Right lobe of liver (tissue), 6 donors: ENCODE results near the gene SPPL3. TPM values are rescaled to one million over a fixed set of nuclear protein-coding genes. Genes with fewer than 3 reads are reported as not detected.

Source experiments
- ATAC-seq, 4 donors: fragments of 200-7000 bp; cut with Tn5 transposase; one replicate each; pipeline ENCODE4 v1.9.1; 2020; ENCODE audit warnings: mild to moderate bottlenecking in 4 of 4, moderate library complexity in 4 of 4
- DNase-seq, 3 donors: peaks; one replicate each; pipeline ENCODE4 v3.0.0-alpha.2; 2020
- H3K27ac ChIP-seq, 3 donors: fragments of 200-600 bp; one replicate each; pipeline ENCODE4 v1.8.0; 2022
- H3K27me3 ChIP-seq, 2 donors: fragments of 200-600 bp; one replicate each; pipeline ENCODE4 v1.8.0; 2022
- H3K36me3 ChIP-seq, 4 donors: fragments of 200-600 bp; sonication (generic) in 1 of 4; one replicate each; pipeline versions ENCODE4 v1.5.1 to v1.8.0; 2017 to 2022; ENCODE audit warnings: control low read depth in 1 of 4
- H3K4me1 ChIP-seq, 4 donors: fragments of 200-600 bp; sonication (generic) in 1 of 4; one replicate each; pipeline versions ENCODE4 v1.5.1 to v1.8.0; 2017 to 2022; ENCODE audit warnings: control low read depth in 1 of 4
- H3K4me3 ChIP-seq, 3 donors: fragments of 200-600 bp; one replicate each; pipeline ENCODE4 v1.8.0; 2022
- H3K9me3 ChIP-seq, 4 donors: fragments of 200-600 bp; sonication (generic) in 1 of 4; one replicate each; pipeline versions ENCODE4 v1.5.1 to v1.8.0; 2017 to 2022; ENCODE audit warnings: control low read depth in 1 of 4
- POLR2A ChIP-seq: fragments of 450-650 bp; IDR thresholded peaks from one replicate; pipeline ENCODE4 v1.6.1; 2017; ENCODE audit warnings: antibody characterized with exemption, mild to moderate bottlenecking
- WGBS: methylation state at CpG from one replicate; pipeline ENCODE4 v1.1.6; 2018; ENCODE audit warnings: low coverage, low lambda C conversion rate; ENCODE audit not compliant: insufficient coverage; ENCODE audit errors: missing lambda C conversion rate; 5-methylcytosine and 5-hydroxymethylcytosine counted together
- intact Hi-C, 2 donors: fragments of 100-400 bp; cut with DNase I; formaldehyde crosslinking; loops; one replicate each; pipeline versions ENCODE4 v1.11.2 to v1.14.1; 2022
- total RNA-seq, 6 experiments: library from RNA; depleted of rRNA in 2 of 6; stranded (reverse); fragments of >200 nt in 2 of 6; fragmentation: NEBNext Ultra II Directional in 3 of 6; extraction: Animal tissue kit (Norgen Biotek cat#: 25700) in 3 of 6; gene quantifications; one replicate each; pipeline versions ENCODE4 v1.1.0 to v1.2.4, GENCODE V29; 2016 to 2023
- TF ChIP-seq, protein P1 (sequence below), 4 donors: fragments of 200-600 bp in 3 of 4; fragments of 450-650 bp in 1 of 4; IDR thresholded peaks; one replicate each; pipeline versions ENCODE4 v1.5.1 to v1.8.0; 2016 to 2022; ENCODE audit warnings: antibody characterized with exemption in 4 of 4, mild to moderate bottlenecking in 2 of 4
- donor health status: DM: no; HTN: yes; CAD: no.
- donor health status: DM: no; HTN: no; CAD: no.
- donor health status: DM: no; HTN: no; CAD: no.
- donor health status: DM: no; HTN: yes; CAD: no.
- donor health status: DM: no; HTN: yes; CAD: no.

The SPPL3 gene
- total RNA-seq, 6 experiments from 2014 or later: 10.7 to 26.6 (median 16.9) TPM

DNA sequence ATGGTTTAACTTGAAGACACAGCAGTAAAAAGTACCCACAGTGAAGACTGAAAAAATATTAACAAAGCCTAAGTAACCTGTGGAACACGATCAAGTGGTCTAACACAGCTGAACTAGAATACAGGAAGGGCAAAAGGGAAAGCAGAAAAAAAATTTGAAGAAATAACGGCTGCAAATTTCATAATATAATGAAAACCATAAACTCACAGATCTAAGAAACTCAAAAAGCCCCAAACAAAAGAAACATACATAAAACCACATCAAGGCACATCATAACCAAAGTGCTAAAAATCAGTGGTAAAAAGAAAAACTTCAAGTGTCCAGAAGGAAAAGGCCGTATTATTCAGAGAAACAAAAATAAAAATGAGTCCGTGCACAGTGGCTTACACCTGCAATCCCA lies 30.9 kb downstream of the SPPL3 start:
- intact Hi-C loops: no loop called here
- Histone ChIP-seq H3K4me1 (peaks cover 0 to 4% (median 0%) of the 10 kb centered on the region in 4 donors), H3K27me3 (no peaks in the 10 kb centered on the region), H3K36me3 (no peaks in the 10 kb centered on the region), H3K27ac (no peak overlapping the region), H3K4me3 (no peak overlapping the region), H3K9me3 (no peaks in the 10 kb centered on the region)
- WGBS: 63% methylated on average over 4 of the region's 4 CpGs
- no peak for TF ChIP-seq POLR2A
- TF ChIP-seq, protein P1, sequence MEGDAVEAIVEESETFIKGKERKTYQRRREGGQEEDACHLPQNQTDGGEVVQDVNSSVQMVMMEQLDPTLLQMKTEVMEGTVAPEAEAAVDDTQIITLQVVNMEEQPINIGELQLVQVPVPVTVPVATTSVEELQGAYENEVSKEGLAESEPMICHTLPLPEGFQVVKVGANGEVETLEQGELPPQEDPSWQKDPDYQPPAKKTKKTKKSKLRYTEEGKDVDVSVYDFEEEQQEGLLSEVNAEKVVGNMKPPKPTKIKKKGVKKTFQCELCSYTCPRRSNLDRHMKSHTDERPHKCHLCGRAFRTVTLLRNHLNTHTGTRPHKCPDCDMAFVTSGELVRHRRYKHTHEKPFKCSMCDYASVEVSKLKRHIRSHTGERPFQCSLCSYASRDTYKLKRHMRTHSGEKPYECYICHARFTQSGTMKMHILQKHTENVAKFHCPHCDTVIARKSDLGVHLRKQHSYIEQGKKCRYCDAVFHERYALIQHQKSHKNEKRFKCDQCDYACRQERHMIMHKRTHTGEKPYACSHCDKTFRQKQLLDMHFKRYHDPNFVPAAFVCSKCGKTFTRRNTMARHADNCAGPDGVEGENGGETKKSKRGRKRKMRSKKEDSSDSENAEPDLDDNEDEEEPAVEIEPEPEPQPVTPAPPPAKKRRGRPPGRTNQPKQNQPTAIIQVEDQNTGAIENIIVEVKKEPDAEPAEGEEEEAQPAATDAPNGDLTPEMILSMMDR (IDR thresholded peaks at IDR 0.05): no peak
- no peak for ATAC-seq
- DNase-seq: no peak

- peaks cover 0 to 4% (median 0%) of the 10 kb centered on the region in 4 donors for H3K4me1 ChIP-seq
- H3K27me3 ChIP-seq: no peaks in the 10 kb centered on the region
- no peak overlapping the region for H3K27ac ChIP-seq
- ATAC-seq (no peak), DNase-seq (no peak)
- no peaks in the 10 kb centered on the region for H3K36me3 ChIP-seq
- 58% methylated on average over 5 of the region's 5 CpGs for WGBS
- H3K9me3 ChIP-seq: no peaks in the 10 kb centered on the region
- intact Hi-C loops: no loop called here
- TF ChIP-seq, protein P1 (IDR thresholded peaks at IDR 0.05): no peak
- no peak for TF ChIP-seq POLR2A
- H3K4me3 ChIP-seq: no peak overlapping the region
These were observed 31.7 kb downstream of the SPPL3 start for GRCh38 chr12:120872487-120872886.

GRCh38 chr12:120870415-120870814 lies 33.7 kb downstream of the SPPL3 start:
- Histone ChIP-seq H3K27me3 (no peaks in the 10 kb centered on the region), H3K27ac (no peak overlapping the region), H3K4me1 (peaks cover 0 to 12% (median 0%) of the 10 kb centered on the region in 4 donors), H3K9me3 (no peaks in the 10 kb centered on the region), H3K4me3 (no peak overlapping the region), H3K36me3 (no peaks in the 10 kb centered on the region)
- no peak for TF ChIP-seq POLR2A
- TF ChIP-seq, protein P1 (IDR thresholded peaks at IDR 0.05): no peak
- no peak for ATAC-seq
- DNase-seq: no peak
- intact Hi-C loops: no loop called here
- WGBS: 100% methylated on average over 1 of the region's 1 CpG

DNA sequence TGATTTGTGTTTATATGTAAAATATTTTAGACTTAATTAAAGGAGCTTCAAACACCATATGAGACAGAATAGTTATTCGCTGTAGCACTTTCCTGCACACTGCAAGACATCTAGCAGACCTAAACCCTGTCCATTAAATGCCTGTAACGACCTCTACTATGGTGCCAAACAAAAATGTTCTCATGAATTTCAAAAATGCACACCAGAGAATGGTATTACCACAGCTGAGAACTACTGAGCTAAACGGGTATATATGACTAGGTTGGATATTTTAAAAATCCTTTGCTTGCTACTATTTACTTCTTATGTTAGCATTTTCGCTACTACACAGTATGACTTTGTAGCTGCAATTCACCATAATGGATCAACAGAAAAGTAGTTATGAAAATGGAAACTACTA lies 34.8 kb downstream of the SPPL3 start:
- no peak overlapping the region for H3K27ac ChIP-seq
- H3K9me3 ChIP-seq: no peaks in the 10 kb centered on the region
- DNase-seq (no peak), ATAC-seq (no peak)
- no peak overlapping the region for H3K4me3 ChIP-seq
- no peaks in the 10 kb centered on the region for H3K27me3 ChIP-seq
- 71% methylated on average over 4 of the region's 4 CpGs for WGBS
- peaks cover 0 to 12% (median 0%) of the 10 kb centered on the region in 4 donors for H3K4me1 ChIP-seq
- no peak for TF ChIP-seq POLR2A
- TF ChIP-seq, protein P1 (IDR thresholded peaks at IDR 0.05): no peak
- H3K36me3 ChIP-seq: no peaks in the 10 kb centered on the region
- intact Hi-C loops: no loop called here

GRCh38 chr12:120866108-120866507 lies 38.0 kb downstream of the SPPL3 start:
- 51% methylated on average over 4 of the region's 4 CpGs for WGBS
- Histone ChIP-seq H3K4me1 (peaks cover 0 to 12% (median 0%) of the 10 kb centered on the region in 4 donors), H3K27ac (no peak overlapping the region), H3K4me3 (no peak overlapping the region), H3K36me3 (no peaks in the 10 kb centered on the region), H3K9me3 (no peaks in the 10 kb centered on the region), H3K27me3 (no peaks in the 10 kb centered on the region)
- ATAC-seq: no peak
- TF ChIP-seq, protein P1 (IDR thresholded peaks at IDR 0.05): no peak
- no peak for TF ChIP-seq POLR2A
- no peak for DNase-seq
- intact Hi-C loops: no loop called here
